ENCODE results near the gene TRAF3IP1.
"Not testable (repeated sequence)": the region's sequence is repeated elsewhere in the genome, so short reads cannot be mapped to it uniquely, and the experiment has no call there.

TRAF3IP1 gene

DNA sequence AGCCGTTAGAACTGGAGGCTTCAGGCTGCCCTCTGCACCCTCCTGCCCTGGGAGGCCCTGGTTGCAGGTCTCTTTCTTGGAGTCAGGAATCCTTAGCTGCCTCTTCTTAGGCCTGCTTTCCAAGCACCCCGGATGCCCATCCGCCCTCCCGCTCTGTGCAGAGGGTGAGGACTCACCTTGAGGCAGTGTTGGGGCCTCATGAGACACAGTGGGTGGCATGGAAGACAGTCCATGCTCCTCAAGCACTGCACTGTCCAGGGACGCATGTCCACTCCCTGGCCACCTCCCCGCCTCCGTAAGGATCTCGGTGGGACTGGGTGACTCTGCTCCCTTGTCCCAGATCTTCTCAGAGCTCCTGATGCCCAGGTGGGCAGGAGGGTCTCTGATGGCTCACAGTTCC is 5.7 kb upstream of the TRAF3IP1 start:
- TF ChIP-seq ZFX (IDR thresholded peaks at IDR 0.05; ENCODE audit: borderline replicate concordance) (no peak), CTCF (IDR thresholded peaks at IDR 0.05) (no peak)
- H3K27ac ChIP-seq = no peak overlapping the region

DNA sequence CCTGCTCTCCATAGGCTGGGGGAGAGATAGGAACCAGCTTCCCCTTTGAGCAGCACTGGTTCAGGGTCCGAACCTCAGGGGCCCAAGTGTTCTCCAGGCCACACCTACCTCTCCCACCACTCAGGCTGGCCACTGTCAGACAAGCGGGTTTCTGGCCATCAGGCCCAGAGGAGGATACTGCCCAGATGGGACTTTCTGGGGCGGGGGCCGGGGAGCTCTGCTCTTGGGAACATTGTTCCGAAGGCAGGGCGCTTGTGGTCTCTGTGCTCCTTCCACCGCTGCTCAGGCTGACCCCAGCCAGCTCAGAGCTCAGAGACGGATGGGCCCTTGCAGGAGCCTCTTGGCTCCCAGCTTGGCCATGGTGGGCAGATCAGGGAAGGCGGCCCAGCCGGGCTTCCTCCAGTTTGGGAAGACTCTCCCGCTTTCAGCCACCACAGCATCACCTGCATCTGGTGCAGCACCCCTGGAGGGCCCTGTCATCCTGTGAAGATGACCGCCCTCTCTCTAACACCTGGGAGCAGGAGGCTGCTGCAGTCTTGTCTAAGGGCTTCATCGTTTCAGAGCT is 5.2 kb upstream of the TRAF3IP1 start:
- no peak for TF ChIP-seq ZFX (IDR thresholded peaks at IDR 0.05; ENCODE audit: borderline replicate concordance)
- no peak for TF ChIP-seq CTCF (IDR thresholded peaks at IDR 0.05)
- no peak overlapping the region for H3K27ac ChIP-seq

DNA sequence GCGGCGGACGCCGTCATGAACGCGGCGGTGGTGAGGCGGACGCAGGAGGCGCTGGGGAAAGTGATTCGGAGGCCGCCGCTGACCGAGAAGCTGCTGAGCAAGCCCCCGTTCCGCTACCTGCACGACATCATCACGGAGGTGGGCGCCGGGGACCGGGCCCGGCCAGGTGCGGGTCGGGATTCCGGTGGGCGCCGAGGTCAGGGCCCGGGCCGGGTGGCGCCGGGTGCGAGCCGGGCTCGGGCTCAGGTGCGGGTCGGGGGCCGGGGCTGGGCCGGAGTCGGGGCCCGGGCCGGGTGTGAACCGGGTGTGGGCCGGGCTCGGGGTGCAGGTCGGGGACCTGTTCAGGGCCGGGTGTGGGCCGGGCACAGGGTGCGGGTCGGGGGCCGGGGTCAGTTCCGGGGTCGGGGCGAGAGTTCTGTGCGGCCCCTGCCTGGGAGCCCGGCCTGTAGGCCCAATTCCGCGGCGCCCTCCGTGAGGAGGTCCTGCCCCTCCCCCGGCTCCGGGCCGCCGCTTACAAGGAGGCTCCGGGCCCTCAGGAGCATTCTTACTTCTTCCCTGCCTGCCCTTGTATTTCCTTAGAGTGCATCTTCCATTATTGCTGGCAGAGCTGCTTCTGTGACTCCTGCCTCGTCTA is 447 bp downstream of the TRAF3IP1 start:
- no peak for TF ChIP-seq ZFX (IDR thresholded peaks at IDR 0.05; ENCODE audit: borderline replicate concordance)
- TF ChIP-seq CTCF (IDR thresholded peaks at IDR 0.05) = no peak
- peak overlapping the region; percentile 45 for H3K27ac ChIP-seq

- H3K27ac ChIP-seq = peak overlapping the region; percentile 45
- TF ChIP-seq ZFX (IDR thresholded peaks at IDR 0.05; ENCODE audit: borderline replicate concordance) (no peak), CTCF (IDR thresholded peaks at IDR 0.05) (no peak)
Measured at GRCh38 chr2:238321467-238321866, 1.1 kb downstream of the TRAF3IP1 start.

DNA sequence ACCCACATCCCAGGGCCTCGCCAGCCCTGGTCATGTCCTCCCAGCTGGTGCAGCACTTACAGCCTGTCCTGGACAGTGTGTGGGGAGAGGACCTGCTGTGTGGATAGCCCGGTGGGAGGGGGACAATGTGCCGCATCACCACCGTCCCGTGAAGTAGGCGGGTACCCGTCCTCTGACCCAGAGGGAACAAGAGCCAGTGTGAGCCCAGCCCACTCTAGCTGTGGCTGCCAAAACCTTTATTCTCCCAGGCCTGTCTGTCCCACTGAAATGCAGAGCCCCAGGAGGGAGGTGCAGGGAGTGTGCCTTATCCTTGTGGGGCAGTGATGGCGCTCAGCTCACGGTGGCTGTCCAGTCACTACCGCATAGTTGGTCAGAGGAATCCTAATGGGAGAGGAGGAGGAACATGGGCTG is 1.7 kb downstream of the TRAF3IP1 start:
- no peak overlapping the region for H3K27ac ChIP-seq
- no peak for TF ChIP-seq CTCF (IDR thresholded peaks at IDR 0.05)
- no peak for TF ChIP-seq ZFX (IDR thresholded peaks at IDR 0.05; ENCODE audit: borderline replicate concordance)

DNA sequence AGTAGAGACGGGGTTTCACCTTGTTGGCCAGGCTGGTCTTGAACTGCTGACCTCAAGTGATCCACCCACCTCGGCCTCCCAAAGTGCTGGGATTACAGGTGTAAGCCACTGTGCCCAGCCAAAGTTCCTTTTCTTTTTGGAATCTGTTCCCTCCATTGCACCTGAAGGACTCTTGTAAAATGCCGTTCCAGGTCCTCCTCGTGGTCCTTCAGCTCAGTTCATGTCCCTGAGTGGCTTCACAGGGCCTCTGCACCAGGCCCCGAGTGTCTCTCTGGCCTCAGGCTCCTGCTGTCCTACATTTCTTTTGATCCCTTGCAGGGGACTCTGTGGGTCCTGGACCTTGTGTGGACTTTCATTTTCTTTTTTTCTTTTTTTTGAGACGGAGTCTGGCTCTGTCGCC is 3.9 kb downstream of the TRAF3IP1 start:
- H3K27ac ChIP-seq = not testable (repeated sequence)

DNA sequence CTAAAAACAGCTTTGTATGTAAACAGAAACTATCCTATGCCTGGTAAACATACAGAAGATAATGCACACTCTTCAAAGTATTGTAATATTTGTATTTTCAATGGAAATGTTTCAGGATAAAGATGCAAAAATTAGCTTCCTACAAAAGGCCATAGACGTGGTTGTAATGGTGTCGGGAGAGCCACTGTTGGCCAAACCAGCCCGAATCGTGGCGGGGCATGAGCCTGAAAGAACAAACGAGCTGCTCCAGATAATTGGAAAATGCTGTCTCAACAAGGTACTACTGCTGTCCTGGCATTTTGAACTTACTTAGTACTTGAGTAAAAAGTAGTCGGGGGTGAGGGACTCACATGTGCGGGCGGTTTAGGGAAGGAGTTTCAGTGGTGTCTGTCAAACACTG is 5.4 kb downstream of the TRAF3IP1 start:
- no peak overlapping the region for H3K27ac ChIP-seq
- TF ChIP-seq CTCF (IDR thresholded peaks at IDR 0.05) = no peak
- no peak for TF ChIP-seq ZFX (IDR thresholded peaks at IDR 0.05; ENCODE audit: borderline replicate concordance)
